SK-N-SH (cell line): ENCODE results near the gene UCN2. TPM values are rescaled to one million over a fixed set of nuclear protein-coding genes. Genes with fewer than 3 reads are reported as not detected.

Experiments used
- CTCF ChIA-PET: fragments of 300-600, 350-600 bp; formaldehyde crosslinking; extraction: SDS; loops from one replicate; lab custom pipeline; 2021; lab: Yijun Ruan, JAX
- POLR2A ChIA-PET: fragments of 350-600 bp; sonication (Branson Sonifier 250); formaldehyde crosslinking; extraction: SDS; loops from one replicate; lab custom pipeline; 2020; ENCODE audit warnings: antibody characterized with exemption, inconsistent platforms; lab: Yijun Ruan, JAX
- DNase-seq: peaks from one replicate; pipeline ENCODE4 v3.0.0; 2012
- H2AFZ ChIP-seq: fragments of 200-600 bp; sonication (generic); 2 replicates; pipeline ENCODE4 v1.8.1; 2016; ENCODE audit warnings: antibody characterized with exemption, mild to moderate bottlenecking, low read depth
- H3F3A ChIP-seq: fragments of 200-600 bp; sonication (generic); replicated peaks from 2 replicates; pipeline ENCODE3; 2016; ENCODE audit warnings: antibody characterized with exemption, mild to moderate bottlenecking; ENCODE audit not compliant: insufficient read depth
- H3K27ac ChIP-seq, 2 experiments: fragments of 200-500 bp in 1 of 2; fragments of 200-600 bp in 1 of 2; sonication (Bioruptor generic) in 1 of 2; sonication (generic), shearing (Covaris generic) in 1 of 2; 2 replicates each; pipeline versions ENCODE4 v1.5.1 to v1.6.1; 2014 to 2016; ENCODE audit warnings: low read depth in 2 of 2, inconsistent platforms in 1 of 2, low read length in 1 of 2, mild to moderate bottlenecking in 1 of 2, mixed read lengths in 1 of 2
- H3K27me3 ChIP-seq: fragments of 200-600 bp; sonication (generic), shearing (Covaris generic); 2 replicates; pipeline ENCODE4 v1.6.1; 2016; ENCODE audit warnings: mixed run types; ENCODE audit not compliant: insufficient read depth
- H3K36me3 ChIP-seq, 2 experiments: fragments of 200-500 bp in 1 of 2; fragments of 200-600 bp in 1 of 2; sonication (Bioruptor generic) in 1 of 2; sonication (generic) in 1 of 2; replicated peaks in 1 of 2; 2 replicates each; pipeline versions ENCODE3 to v1.5.1; 2014 to 2016; ENCODE audit warnings: low read length in 1 of 2, mild to moderate bottlenecking in 1 of 2; ENCODE audit not compliant: insufficient read depth in 2 of 2, control insufficient read depth in 1 of 2
- H3K4me1 ChIP-seq, 2 experiments: fragments of 200-500 bp in 1 of 2; fragments of 200-600 bp in 1 of 2; sonication (Bioruptor generic) in 1 of 2; sonication (generic), shearing (Covaris generic) in 1 of 2; 2 replicates each; pipeline versions ENCODE4 v1.5.1 to v1.6.1; 2014 to 2016; ENCODE audit warnings: low read depth in 1 of 2, low read length in 1 of 2, mixed run types in 1 of 2; ENCODE audit not compliant: insufficient read depth in 2 of 2, control insufficient read depth in 1 of 2
- H3K4me2 ChIP-seq: fragments of 200-600 bp; sonication (generic), shearing (Covaris generic); 2 replicates; pipeline ENCODE4 v1.6.1; 2017; ENCODE audit warnings: mixed run types
- H3K4me3 ChIP-seq, 2 experiments: fragments of 200-500 bp in 1 of 2; fragments of 200-600 bp in 1 of 2; sonication (Bioruptor generic) in 1 of 2; sonication (generic), shearing (Covaris generic) in 1 of 2; 2 replicates each; pipeline versions ENCODE4 v1.5.1 to v1.8.1; 2014 to 2016; ENCODE audit warnings: low read depth in 2 of 2, inconsistent platforms in 1 of 2, low read length in 1 of 2, mild to moderate bottlenecking in 1 of 2, mixed read lengths in 1 of 2, moderate library complexity in 1 of 2
- H3K79me2 ChIP-seq: fragments of 200-600 bp; sonication (generic); 2 replicates; pipeline ENCODE4 v1.8.1; 2017; ENCODE audit warnings: mild to moderate bottlenecking; ENCODE audit not compliant: insufficient read depth
- H3K9ac ChIP-seq: fragments of 200-600 bp; sonication (generic); 2 replicates; pipeline ENCODE4 v1.6.1; 2017; ENCODE audit warnings: mixed run types
- H3K9me2 ChIP-seq: fragments of 200-600 bp; sonication (generic); 2 replicates; pipeline ENCODE4 v1.6.1; 2017; ENCODE audit warnings: mixed run types
- H3K9me3 ChIP-seq: fragments of 200-600 bp; sonication (generic); 2 replicates; pipeline ENCODE4 v1.6.1; 2017; ENCODE audit warnings: mixed run types, mild to moderate bottlenecking, moderate library complexity
- H4K20me1 ChIP-seq: fragments of 200-600 bp; sonication (generic); 2 replicates; pipeline ENCODE4 v1.6.1; 2017; ENCODE audit warnings: mild to moderate bottlenecking, mixed run types; ENCODE audit not compliant: insufficient read depth
- CHD2 ChIP-seq: fragments of 150-350 bp; IDR thresholded peaks from 2 replicates; pipeline ENCODE4 v1.6.1; 2018; ENCODE audit warnings: low read length; ENCODE audit not compliant: partially characterized antibody
- EZH2phosphoT487 ChIP-seq: fragments of 200-600 bp; sonication (generic); IDR thresholded peaks from 2 replicates; pipeline ENCODE4 v1.6.1; 2017; ENCODE audit warnings: low read depth, mixed run types, mild to moderate bottlenecking, antibody characterized with exemption, moderate library complexity, borderline replicate concordance
- FOSL2 ChIP-seq: IDR thresholded peaks from 2 replicates; pipeline ENCODE4 v1.4.0; 2012; ENCODE audit warnings: low read depth, mild to moderate bottlenecking, moderate library complexity, borderline replicate concordance
- FOXM1 ChIP-seq: IDR thresholded peaks from 2 replicates; pipeline ENCODE4 v1.4.0; 2012; ENCODE audit warnings: low read depth, mild to moderate bottlenecking
- GATA2 ChIP-seq: sonication (generic); formaldehyde crosslinking; IDR thresholded peaks from 2 replicates; pipeline ENCODE4 v1.5.0; 2020; ENCODE audit warnings: mild to moderate bottlenecking, missing genetic modification reagents
- JUND ChIP-seq: IDR thresholded peaks from 2 replicates; pipeline ENCODE4 v1.4.0; 2012
- MEF2A ChIP-seq: IDR thresholded peaks from 2 replicates; pipeline ENCODE4 v1.4.0; 2012; ENCODE audit warnings: low read depth, borderline replicate concordance
- NFIC ChIP-seq: IDR thresholded peaks from 2 replicates; pipeline ENCODE4 v1.4.0; 2012; ENCODE audit warnings: borderline replicate concordance
- REST ChIP-seq: IDR thresholded peaks from 2 replicates; pipeline ENCODE4 v1.6.1; 2012; ENCODE audit warnings: mild to moderate bottlenecking, low read depth, low read length, moderate library complexity
- RXRA ChIP-seq: IDR thresholded peaks from 2 replicates; pipeline ENCODE4 v1.4.0; 2012; ENCODE audit warnings: low read depth, mild to moderate bottlenecking, borderline replicate concordance
- SMC3 ChIP-seq: IDR thresholded peaks from 2 replicates; pipeline ENCODE4 v1.6.1; 2012; ENCODE audit warnings: low read depth, low read length, improper control_type of control experiment
- TAF1 ChIP-seq: IDR thresholded peaks from 2 replicates; pipeline ENCODE4 v1.6.1; 2012; ENCODE audit warnings: low read depth, mild to moderate bottlenecking, low read length, moderate library complexity, borderline replicate concordance
- TCF12 ChIP-seq: IDR thresholded peaks from 2 replicates; pipeline ENCODE4 v1.4.0; 2012
- TEAD4 ChIP-seq: IDR thresholded peaks from 2 replicates; pipeline ENCODE4 v1.4.0; 2012; ENCODE audit warnings: mild to moderate bottlenecking, borderline replicate concordance; ENCODE audit not compliant: insufficient read depth
- USF2 ChIP-seq: fragments of 150-350 bp; IDR thresholded peaks from 2 replicates; pipeline ENCODE4 v1.6.1; 2017; ENCODE audit warnings: antibody characterized with exemption, low read length, low read depth, borderline replicate concordance
- WGBS: methylation state at CpG from one replicate; pipeline ENCODE4 v1.1.6; 2017; ENCODE audit warnings: low lambda C conversion rate; 5-methylcytosine and 5-hydroxymethylcytosine counted together
- polyA plus RNA-seq, 3 experiments: library from polyadenylated mRNA; depleted of rRNA; stranded (reverse); fragments of >200 nt; gene quantifications; 2 replicates each; pipeline ENCODE4 v1.2.3, GENCODE V29; 2012
- TF ChIP-seq, protein P1 (sequence below): IDR thresholded peaks from 2 replicates; pipeline ENCODE4 v1.4.0; 2012; ENCODE audit warnings: low read depth, borderline replicate concordance
- TF ChIP-seq, protein P2 (sequence below): IDR thresholded peaks from 2 replicates; pipeline ENCODE4 v1.4.0; 2012; ENCODE audit warnings: low read depth
- TF ChIP-seq, protein P3 (sequence below): fragments of 200-600 bp; sonication (generic); IDR thresholded peaks from 2 replicates; pipeline ENCODE4 v1.6.1; 2017; ENCODE audit warnings: antibody characterized with exemption, mild to moderate bottlenecking, moderate library complexity

Gene UCN2
- polyA plus RNA-seq, 1 of the 3 experiments (the other 2 are of a cell fraction), result 0.69 TPM

DNA sequence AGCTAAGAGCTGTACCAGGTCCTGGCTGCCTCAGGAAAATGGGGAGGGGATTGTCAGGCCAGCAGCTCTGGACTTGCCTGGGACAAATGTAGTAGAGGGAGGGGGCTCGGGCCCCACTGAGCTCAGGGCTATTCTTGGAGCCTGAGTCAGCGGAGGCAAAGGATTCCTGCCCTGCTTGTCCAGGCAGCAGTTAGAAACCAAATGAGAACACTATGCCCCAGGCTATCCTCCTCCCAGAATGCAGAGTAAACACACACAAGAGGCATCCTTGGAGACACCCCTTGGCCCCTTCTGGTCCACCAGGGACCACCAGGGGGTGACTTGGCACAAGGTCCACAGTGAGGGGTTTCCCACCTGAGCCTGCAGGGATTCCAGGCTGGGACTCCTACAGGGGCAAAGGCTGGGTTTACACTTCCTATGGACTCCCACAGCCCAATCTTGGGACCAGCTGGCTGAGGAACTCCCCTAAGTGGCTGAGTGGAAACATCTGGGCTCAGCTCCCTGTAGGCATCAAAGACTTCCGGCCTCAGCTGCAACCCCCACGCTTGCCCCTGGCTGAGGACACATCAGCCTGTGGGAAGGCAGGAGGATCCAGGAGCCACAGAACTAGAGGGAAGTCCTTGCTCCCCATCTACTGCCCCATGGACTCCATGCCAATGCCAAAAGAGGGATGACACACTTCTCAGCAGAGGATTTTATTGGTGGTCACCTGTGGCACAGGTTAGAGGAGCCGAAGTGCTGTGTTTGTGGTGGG lies 34.9 kb upstream of the UCN2 start:
- no peaks in the 10 kb centered on the region for H3K9me3 ChIP-seq
- H3K27me3 ChIP-seq, result no peaks in the 10 kb centered on the region
- peak overlapping the region; percentile 62 to 96 for H3K27ac ChIP-seq
- H3K4me2 ChIP-seq, result peak overlapping the region; percentile 76
- H3K4me3 ChIP-seq, result peak overlapping the region in 1 of 2 experiments; percentile 9; a peak in 1 of 4 replicates
- H3K36me3 ChIP-seq, result peaks cover 10 to 37% of the 10 kb centered on the region in 2 experiments
- H3K79me2 ChIP-seq, result peaks cover 5% of the 10 kb centered on the region; the same call in 1 of the 2 replicates
- WGBS, result 30% methylated on average over 3 of the region's 5 CpGs
- POLR2A ChIA-PET, result interaction anchor here (0.9 to 1.7 kb wide), 2 partner anchors 9 to 64 kb away, joined by 3 to 4 read pairs; partner anchors contain the start of gene CELSR3
- H2AFZ ChIP-seq, result no peak overlapping the region
- no peak for DNase-seq
- CTCF ChIA-PET, result interaction anchor here (1.2 to 1.6 kb wide), 2 partner anchors 11 to 37 kb away, joined by 4 read pairs; partner anchors contain the start of genes SLC26A6 and UQCRC1
- H4K20me1 ChIP-seq, result no peaks in the 10 kb centered on the region
- TF ChIP-seq EZH2phosphoT487 (no peak), TEAD4 (0 out of 2 replicates have a peak, but pooled peaks have one; percentile 10), RXRA (no peak), CHD2 (no peak), USF2 (no peak), MEF2A (peak; percentile 98), TAF1 (no peak), FOXM1 (no peak), TCF12 (peak; percentile 84), JUND (no peak; the same call in 1 of the 2 replicates), SMC3 (no peak), FOSL2 (peak; percentile 57; the same call in 1 of the 2 replicates), REST (no peak), GATA2 (CRISPR knock-in tag) (no peak), NFIC (0 out of 2 replicates have a peak, but pooled peaks have one; percentile 7)
- TF ChIP-seq, protein P1, sequence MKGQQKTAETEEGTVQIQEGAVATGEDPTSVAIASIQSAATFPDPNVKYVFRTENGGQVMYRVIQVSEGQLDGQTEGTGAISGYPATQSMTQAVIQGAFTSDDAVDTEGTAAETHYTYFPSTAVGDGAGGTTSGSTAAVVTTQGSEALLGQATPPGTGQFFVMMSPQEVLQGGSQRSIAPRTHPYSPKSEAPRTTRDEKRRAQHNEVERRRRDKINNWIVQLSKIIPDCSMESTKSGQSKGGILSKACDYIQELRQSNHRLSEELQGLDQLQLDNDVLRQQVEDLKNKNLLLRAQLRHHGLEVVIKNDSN, result no peak
- TF ChIP-seq, protein P2, sequence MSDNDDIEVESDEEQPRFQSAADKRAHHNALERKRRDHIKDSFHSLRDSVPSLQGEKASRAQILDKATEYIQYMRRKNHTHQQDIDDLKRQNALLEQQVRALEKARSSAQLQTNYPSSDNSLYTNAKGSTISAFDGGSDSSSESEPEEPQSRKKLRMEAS, result 0 out of 2 replicates have a peak, but pooled peaks have one; percentile 20
- TF ChIP-seq, protein P3, sequence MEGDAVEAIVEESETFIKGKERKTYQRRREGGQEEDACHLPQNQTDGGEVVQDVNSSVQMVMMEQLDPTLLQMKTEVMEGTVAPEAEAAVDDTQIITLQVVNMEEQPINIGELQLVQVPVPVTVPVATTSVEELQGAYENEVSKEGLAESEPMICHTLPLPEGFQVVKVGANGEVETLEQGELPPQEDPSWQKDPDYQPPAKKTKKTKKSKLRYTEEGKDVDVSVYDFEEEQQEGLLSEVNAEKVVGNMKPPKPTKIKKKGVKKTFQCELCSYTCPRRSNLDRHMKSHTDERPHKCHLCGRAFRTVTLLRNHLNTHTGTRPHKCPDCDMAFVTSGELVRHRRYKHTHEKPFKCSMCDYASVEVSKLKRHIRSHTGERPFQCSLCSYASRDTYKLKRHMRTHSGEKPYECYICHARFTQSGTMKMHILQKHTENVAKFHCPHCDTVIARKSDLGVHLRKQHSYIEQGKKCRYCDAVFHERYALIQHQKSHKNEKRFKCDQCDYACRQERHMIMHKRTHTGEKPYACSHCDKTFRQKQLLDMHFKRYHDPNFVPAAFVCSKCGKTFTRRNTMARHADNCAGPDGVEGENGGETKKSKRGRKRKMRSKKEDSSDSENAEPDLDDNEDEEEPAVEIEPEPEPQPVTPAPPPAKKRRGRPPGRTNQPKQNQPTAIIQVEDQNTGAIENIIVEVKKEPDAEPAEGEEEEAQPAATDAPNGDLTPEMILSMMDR, result no peak
- no peaks in the 10 kb centered on the region for H3K9me2 ChIP-seq
- peaks cover 30 to 37% of the 10 kb centered on the region in 2 experiments; a peak in 3 of 4 replicates for H3K4me1 ChIP-seq
- peak overlapping the region; percentile 52 for H3K9ac ChIP-seq
- peaks cover 45% of the 10 kb centered on the region for H3F3A ChIP-seq
